Endometrial microvascular endothelial cells (primary cell): ENCODE measurements around the gene TXLNG. TPM values are rescaled to one million over a fixed set of nuclear protein-coding genes. Genes with fewer than 3 reads are reported as not detected.
"Not testable (repeated sequence)": the region's sequence is repeated elsewhere in the genome, so short reads cannot be mapped to it uniquely, and the experiment has no call there.

Experiments used
- in situ Hi-C: cut with HindIII; loops from 2 replicates; pipeline ENCODE4 v1.10.0; 2017; ENCODE audit warnings: low sequenced_read_pairs, low pct_unique_long_range_greater_than_20kb; ENCODE audit errors: inconsistent ontology term
- total RNA-seq: library from RNA; depleted of rRNA; stranded (reverse); fragments of >200 nt; gene quantifications from one replicate; pipeline ENCODE4 v1.2.3, GENCODE V29; 2015; ENCODE audit errors: inconsistent ontology term

The TXLNG gene
- total RNA-seq, 1 donor from 2014 or later: 14.9 TPM

- in situ Hi-C loops: no loop called here
Measured at GRCh38 chrX:16832301-16832700, 46.0 kb downstream of the TXLNG start.

- in situ Hi-C loops: no loop called here
Measured at GRCh38 chrX:16834806-16835205, 48.5 kb downstream of the TXLNG start.

DNA sequence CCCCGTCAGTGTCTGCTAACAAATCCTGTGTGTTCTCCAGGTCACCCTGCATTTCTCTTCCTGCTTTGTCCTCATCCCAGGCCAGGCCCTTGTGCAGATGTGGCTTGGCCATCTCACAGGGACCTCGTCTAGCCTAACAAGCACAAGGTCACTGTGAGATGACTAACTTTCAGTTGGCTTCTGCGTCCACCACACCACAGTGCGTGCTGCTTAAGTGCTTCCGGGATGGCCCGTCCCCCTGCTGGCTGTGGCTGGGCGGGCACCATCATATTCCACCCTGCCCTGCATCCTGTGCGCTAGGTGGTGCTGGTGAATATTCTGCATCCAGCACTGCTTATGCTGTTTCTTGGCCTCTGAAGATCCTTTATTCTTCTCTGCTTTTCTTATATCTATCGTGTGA, 50.1 kb downstream of the TXLNG start:
- in situ Hi-C loops: no loop called here

DNA sequence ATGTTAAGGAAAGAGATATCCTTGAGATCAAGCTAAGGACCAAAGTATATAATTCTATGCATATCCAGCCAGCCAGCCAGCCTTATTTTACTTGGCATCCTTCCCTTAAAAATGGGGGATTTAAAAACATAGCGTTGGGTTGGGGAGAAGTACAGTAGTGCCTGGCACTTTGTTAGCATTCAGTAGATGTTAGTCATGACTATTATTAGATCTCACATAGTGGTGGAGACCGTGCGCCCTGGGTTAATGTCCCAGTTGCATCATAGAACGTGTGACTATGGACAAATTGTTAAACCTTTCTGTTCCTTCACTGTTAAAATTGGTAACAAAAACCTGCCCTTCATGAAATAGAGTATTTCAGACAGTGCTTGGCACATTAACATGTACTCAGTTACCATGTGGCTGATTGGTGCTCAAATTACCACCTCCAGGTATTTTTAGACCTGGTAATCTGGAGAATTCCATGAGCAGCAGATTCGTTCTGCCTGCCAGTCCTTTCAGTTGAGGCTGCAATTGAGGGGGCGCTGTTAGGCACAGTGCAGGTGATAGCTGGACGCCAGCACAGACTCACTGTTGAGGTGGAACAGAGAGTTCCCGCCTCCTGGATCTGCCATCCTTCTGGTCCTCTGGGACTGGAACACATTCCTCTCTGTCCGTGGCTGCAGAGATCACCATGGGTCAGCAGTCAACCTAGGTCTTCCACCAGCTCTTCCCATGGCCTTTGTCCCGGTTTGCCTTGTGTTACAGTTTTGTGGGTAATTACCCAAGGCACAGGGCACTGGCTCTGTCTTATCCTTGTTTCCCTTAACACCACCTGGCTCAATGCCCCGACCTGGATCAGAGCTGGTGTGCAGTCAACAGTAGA, 52.2 kb downstream of the TXLNG start:
- in situ Hi-C loops: no loop called here

DNA sequence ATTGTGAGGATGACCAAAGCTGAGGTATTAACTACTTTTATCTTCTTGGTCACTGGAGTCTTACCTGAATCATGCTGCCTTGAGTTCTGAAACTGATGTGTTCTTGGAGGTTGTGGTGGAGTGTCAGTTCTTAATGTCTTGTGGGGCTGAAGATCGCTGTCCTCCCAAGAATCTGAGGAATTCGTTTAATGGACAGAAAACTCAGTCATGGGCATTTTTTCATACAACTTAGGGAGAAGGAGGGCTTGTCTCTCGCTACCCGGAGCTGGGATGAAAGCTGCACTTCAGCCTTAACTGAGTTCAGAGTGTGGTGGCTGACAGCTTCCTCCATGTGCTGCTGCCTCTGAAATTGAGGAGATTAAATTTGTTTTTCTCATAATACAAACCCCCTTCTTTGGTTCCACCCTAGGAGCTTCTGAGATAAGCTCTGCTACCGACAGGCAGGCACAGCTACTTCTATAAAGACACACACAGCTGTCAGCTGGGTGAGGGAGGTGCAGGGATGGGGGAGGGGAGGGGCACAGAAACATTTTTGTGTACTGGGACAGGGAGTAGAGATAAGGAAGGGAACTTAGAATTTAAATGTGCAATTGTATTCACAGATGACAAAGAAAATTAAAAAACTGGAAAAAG, 53.1 kb downstream of the TXLNG start:
- in situ Hi-C loops: no loop called here

- in situ Hi-C loops: no loop called here
Measured at GRCh38 chrX:16839852-16840460, 53.7 kb downstream of the TXLNG start.

DNA sequence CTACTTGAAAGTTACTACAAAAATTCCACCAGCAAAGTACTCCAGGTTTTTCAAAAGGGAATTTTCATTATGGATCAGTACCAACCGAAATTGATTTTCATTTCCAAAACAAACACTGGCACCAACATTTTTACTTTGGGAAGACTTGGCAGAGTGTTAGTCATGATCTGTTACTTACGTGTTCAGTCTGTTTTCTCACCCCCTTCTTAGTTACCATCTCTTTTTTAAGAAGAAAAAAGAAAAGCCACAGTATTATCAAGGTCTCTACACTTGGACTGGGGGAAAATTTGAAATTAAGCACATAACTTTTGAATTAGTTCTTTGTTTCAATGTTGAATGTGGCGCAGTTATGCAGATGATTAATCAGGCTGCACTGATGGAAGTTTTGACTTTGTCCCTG, 56.4 kb downstream of the TXLNG start:
- in situ Hi-C loops: no loop called here

GRCh38 chrX:16843208-16843909, 57.1 kb downstream of the TXLNG start:
- in situ Hi-C loops: no loop called here

DNA sequence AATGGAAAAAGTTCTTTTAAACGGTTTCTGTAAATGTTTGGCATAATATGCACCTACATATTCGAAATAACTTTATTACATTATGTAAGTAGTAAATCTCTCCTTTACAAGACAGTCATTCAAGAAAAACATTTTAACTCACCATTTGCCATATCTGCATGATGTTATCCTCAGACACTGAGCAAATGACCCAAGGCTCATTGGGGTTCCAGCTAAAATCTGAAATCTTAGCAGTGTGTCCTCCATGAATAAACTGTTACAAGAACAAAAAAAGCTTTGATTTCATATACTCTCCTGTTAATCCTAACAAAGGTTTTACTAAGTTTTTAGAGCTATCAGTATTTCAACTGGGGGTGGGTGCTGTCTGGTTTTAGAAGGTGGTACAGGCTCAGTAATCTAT, 59.4 kb downstream of the TXLNG start:
- in situ Hi-C loops: no loop called here

- in situ Hi-C loops: no loop called here
Measured at GRCh38 chrX:16848541-16848940, 62.3 kb downstream of the TXLNG start.

DNA sequence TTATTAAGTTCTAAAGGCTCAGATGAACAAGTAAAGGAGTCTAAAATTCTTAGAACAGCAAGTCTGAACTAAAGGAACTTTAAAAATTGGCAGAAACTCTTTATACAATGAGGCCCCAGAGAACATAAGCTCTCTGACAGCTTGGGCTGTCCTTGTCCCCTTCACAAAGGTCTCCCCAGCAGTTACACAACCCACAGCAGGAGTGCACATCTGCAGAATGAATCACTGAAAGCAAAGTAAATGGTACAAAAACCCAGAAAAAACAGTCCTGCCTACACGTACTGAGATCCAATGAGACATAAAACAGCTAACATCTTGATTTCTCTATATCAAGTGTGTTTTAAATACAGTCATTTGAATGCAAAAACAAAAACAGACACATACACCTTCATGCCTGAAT, 65.2 kb downstream of the TXLNG start:
- in situ Hi-C loops: no loop called here

GRCh38 chrX:16851827-16852226, 65.6 kb downstream of the TXLNG start:
- in situ Hi-C loops: no loop called here

- in situ Hi-C loops: no loop called here
Measured at GRCh38 chrX:16852617-16853179, 66.4 kb downstream of the TXLNG start.

GRCh38 chrX:16853537-16853936, 67.3 kb downstream of the TXLNG start:
- in situ Hi-C loops: no loop called here

DNA sequence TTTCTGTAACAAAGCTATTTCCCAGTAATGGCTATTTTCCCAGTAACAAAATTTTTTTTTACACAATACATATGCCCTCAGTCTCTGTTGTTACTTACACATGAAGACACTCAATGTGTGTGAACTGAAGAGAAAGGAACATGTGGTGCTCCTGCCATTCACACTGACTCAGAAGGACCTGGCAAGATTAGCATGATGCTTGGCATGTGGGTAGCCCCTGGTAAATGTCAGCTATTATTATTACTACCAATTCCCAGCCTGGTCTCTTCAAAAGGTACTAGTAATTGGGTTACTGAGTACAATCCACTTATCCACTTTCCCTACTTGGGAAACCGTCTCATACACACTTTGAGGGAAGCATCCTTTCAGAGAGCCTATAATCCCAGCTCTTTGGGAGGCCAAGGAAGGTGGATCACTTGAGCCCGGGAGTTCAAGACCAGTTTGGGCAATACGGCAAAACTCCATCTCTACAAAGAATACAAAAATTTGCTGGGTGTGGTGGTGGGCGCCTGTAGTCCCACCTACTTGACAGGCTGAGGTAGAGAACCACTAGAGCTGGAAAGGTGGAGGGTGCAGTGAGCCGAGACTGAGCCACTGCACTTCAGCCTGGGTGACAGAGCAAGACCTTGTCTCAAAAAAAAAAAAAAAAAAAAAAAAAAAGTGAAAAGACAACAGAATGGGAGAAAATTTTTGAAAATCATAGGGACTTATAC, 69.3 kb downstream of the TXLNG start:
- in situ Hi-C loops: no loop called here

DNA sequence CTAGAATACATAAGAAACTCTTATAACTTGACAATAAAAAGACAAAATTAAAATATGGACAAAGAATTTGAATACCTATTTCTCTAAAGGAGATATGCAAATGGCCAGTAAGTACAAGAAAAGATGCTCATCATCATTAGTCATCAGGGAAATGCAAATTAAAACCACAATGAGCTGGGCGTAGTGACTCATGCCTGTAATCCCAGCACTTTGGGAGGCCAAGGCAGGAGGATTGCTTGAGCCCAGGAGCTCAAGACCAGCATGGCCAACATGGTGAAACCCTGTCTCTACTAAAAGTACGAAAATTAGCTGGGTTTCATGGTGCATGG, 69.8 kb downstream of the TXLNG start:
- in situ Hi-C loops: not testable (repeated sequence)

- in situ Hi-C loops: no loop called here
Measured at GRCh38 chrX:16856744-16857143, 70.5 kb downstream of the TXLNG start.

DNA sequence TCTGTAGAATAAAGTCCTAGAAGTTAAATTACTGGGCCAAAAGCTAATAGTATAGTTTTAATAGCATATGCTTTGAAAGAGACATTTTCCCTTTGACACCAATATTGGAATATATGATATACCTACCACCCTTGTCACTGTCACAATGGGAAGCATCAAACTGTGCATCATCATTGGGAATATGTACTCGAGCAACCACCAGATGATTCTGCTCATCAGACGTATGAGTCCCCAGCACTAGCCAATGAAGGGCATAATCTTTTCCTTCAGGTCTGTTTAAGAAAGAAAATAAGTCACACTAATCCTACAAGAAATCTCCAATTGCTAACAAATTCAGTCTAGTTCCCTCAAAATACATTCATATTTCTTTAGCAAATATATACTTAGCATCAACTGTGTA, 76.6 kb downstream of the TXLNG start:
- in situ Hi-C loops: no loop called here

GRCh38 chrX:16867947-16868346, 81.7 kb downstream of the TXLNG start:
- in situ Hi-C loops: no loop called here
